ENCODE measurements around the gene LDLRAD4.

The LDLRAD4 gene

GRCh38 chr18:13418013-13418710 is 199.6 kb downstream of the LDLRAD4 start:
- no peaks in the 10 kb centered on the region for H3K9me3 ChIP-seq (ENCODE audit: low read depth, low read length)
- H3K4me3 ChIP-seq: no peak overlapping the region
- no peaks in the 10 kb centered on the region for H3K36me3 ChIP-seq (ENCODE audit: insufficient read depth, low read length)
- no peak overlapping the region for H3K27ac ChIP-seq
- DNase-seq (ENCODE audit: low read depth, low spot score): no peak
- TF ChIP-seq POLR2AphosphoS5 (IDR thresholded peaks at IDR 0.05; ENCODE audit: borderline replicate concordance, low read depth, low read length) (no peak), EZH2 (IDR thresholded peaks at IDR 0.05) (no peak), FOXP2 (optimal IDR thresholded peaks at IDR 0.05; ENCODE audit: control extremely low read depth, extremely low read length, insufficient read depth) (no peak)
- no peak overlapping the region for H3K9ac ChIP-seq (ENCODE audit: insufficient read length)

GRCh38 chr18:13420969-13421686 is 202.6 kb downstream of the LDLRAD4 start:
- TF ChIP-seq POLR2AphosphoS5 (IDR thresholded peaks at IDR 0.05; ENCODE audit: borderline replicate concordance, low read depth, low read length): no peak
- TF ChIP-seq FOXP2 (optimal IDR thresholded peaks at IDR 0.05; ENCODE audit: control extremely low read depth, extremely low read length, insufficient read depth): no peak
- TF ChIP-seq EZH2 (IDR thresholded peaks at IDR 0.05): no peak
- Histone ChIP-seq H3K9me3 (ENCODE audit: low read depth, low read length) (no peaks in the 10 kb centered on the region), H3K4me3 (no peak overlapping the region), H3K36me3 (ENCODE audit: insufficient read depth, low read length) (no peaks in the 10 kb centered on the region), H3K27ac (no peak overlapping the region), H3K9ac (ENCODE audit: insufficient read length) (no peak overlapping the region)
- DNase-seq (ENCODE audit: low read depth, low spot score): no peak

- H3K9me3 ChIP-seq (ENCODE audit: low read depth, low read length): no peaks in the 10 kb centered on the region
- H3K36me3 ChIP-seq (ENCODE audit: insufficient read depth, low read length): no peaks in the 10 kb centered on the region
- TF ChIP-seq EZH2 (IDR thresholded peaks at IDR 0.05) (no peak), POLR2AphosphoS5 (IDR thresholded peaks at IDR 0.05; ENCODE audit: borderline replicate concordance, low read depth, low read length) (no peak), FOXP2 (optimal IDR thresholded peaks at IDR 0.05; ENCODE audit: control extremely low read depth, extremely low read length, insufficient read depth) (no peak)
- DNase-seq (ENCODE audit: low read depth, low spot score): no peak
- H3K9ac ChIP-seq (ENCODE audit: insufficient read length): no peak overlapping the region
- no peak overlapping the region for H3K4me3 ChIP-seq
- H3K27ac ChIP-seq: no peak overlapping the region
Measured at GRCh38 chr18:13422541-13423147, 204.1 kb downstream of the LDLRAD4 start.

DNA sequence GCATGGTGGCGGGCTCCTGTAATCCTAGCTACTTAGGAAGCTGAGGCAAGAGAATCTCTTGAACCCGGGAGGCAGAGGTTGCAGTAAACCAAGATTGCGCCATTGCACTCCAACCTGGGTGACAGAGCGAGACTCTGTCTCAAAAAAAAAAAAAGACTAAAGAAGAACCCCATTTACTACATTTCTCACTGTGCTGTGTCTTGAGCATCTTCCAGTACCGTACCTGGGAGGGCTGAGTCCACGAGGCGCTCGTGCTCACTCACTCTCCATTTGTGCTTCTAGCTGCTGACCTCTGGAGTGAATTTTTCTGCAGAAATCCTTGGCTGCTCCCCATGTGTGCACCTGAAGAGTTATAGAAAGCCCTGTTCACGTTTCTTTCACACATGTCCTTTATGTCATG is 204.8 kb downstream of the LDLRAD4 start:
- H3K4me3 ChIP-seq: no peak overlapping the region
- no peak for TF ChIP-seq POLR2AphosphoS5 (IDR thresholded peaks at IDR 0.05; ENCODE audit: borderline replicate concordance, low read depth, low read length)
- no peak for TF ChIP-seq FOXP2 (optimal IDR thresholded peaks at IDR 0.05; ENCODE audit: control extremely low read depth, extremely low read length, insufficient read depth)
- TF ChIP-seq EZH2 (IDR thresholded peaks at IDR 0.05): no peak

GRCh38 chr18:13424363-13424762 is 205.8 kb downstream of the LDLRAD4 start:
- H3K9me3 ChIP-seq (ENCODE audit: low read depth, low read length): no peaks in the 10 kb centered on the region
- DNase-seq (ENCODE audit: low read depth, low spot score): no peak
- H3K9ac ChIP-seq (ENCODE audit: insufficient read length): no peak overlapping the region
- TF ChIP-seq POLR2AphosphoS5 (IDR thresholded peaks at IDR 0.05; ENCODE audit: borderline replicate concordance, low read depth, low read length) (no peak), FOXP2 (optimal IDR thresholded peaks at IDR 0.05; ENCODE audit: control extremely low read depth, extremely low read length, insufficient read depth) (no peak), EZH2 (IDR thresholded peaks at IDR 0.05) (no peak)
- H3K36me3 ChIP-seq (ENCODE audit: insufficient read depth, low read length): no peaks in the 10 kb centered on the region
- no peak overlapping the region for H3K27ac ChIP-seq
- no peak overlapping the region for H3K4me3 ChIP-seq

More for the DNA sequence above, 204.8 kb downstream of the LDLRAD4 start:
- Histone ChIP-seq H3K36me3 (ENCODE audit: insufficient read depth, low read length) (no peaks in the 10 kb centered on the region), H3K9ac (ENCODE audit: insufficient read length) (no peak overlapping the region), H3K27ac (no peak overlapping the region), H3K9me3 (ENCODE audit: low read depth, low read length) (no peaks in the 10 kb centered on the region)
- DNase-seq (ENCODE audit: low read depth, low spot score): no peak

DNA sequence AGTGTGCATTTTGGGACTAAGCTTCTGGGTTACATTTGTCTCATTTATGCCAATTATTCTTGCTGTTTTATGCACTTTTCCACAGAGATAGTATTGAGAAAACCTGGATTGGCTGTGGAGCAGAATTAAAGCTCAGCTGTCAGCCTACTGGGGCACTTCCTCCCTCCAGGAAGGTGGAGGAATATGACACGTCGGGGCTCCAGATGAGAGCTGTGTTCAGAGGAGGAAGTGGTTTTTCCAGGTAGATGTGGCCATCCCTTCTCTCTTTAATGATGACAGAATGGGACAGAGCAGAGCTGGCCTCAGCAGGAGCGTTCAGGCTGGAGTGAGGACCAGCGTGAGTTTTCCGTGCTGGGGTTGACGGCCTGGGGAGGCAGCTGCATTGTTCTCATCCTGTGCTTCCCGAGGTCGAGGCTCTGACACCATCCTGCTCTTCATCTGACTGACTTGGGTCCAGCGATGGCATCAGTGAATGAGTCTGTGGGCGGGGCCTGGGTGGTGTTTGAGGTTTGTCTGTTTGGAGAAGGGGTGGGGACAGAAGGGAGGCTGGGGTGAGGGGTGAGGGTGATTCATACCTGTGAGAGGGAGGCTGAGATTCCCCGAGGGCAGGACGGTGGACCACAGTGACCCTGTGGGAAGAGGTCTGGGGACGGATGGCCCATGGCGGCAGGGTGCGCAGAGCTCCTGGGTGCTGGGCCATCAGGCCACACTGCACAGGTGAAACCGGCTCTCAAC is 207.0 kb downstream of the LDLRAD4 start:
- H3K4me3 ChIP-seq: no peak overlapping the region
- H3K9me3 ChIP-seq (ENCODE audit: low read depth, low read length): no peaks in the 10 kb centered on the region
- no peak overlapping the region for H3K9ac ChIP-seq (ENCODE audit: insufficient read length)
- TF ChIP-seq EZH2 (IDR thresholded peaks at IDR 0.05): no peak
- no peak for TF ChIP-seq POLR2AphosphoS5 (IDR thresholded peaks at IDR 0.05; ENCODE audit: borderline replicate concordance, low read depth, low read length)
- TF ChIP-seq FOXP2 (optimal IDR thresholded peaks at IDR 0.05; ENCODE audit: control extremely low read depth, extremely low read length, insufficient read depth): no peak
- no peaks in the 10 kb centered on the region for H3K36me3 ChIP-seq (ENCODE audit: insufficient read depth, low read length)
- no peak overlapping the region for H3K27ac ChIP-seq
- no peak for DNase-seq (ENCODE audit: low read depth, low spot score)

- H3K27ac ChIP-seq: no peak overlapping the region
- no peak overlapping the region for H3K4me3 ChIP-seq
- no peak overlapping the region for H3K9ac ChIP-seq (ENCODE audit: insufficient read length)
- TF ChIP-seq POLR2AphosphoS5 (IDR thresholded peaks at IDR 0.05; ENCODE audit: borderline replicate concordance, low read depth, low read length) (no peak), FOXP2 (optimal IDR thresholded peaks at IDR 0.05; ENCODE audit: control extremely low read depth, extremely low read length, insufficient read depth) (no peak), EZH2 (IDR thresholded peaks at IDR 0.05) (no peak)
- no peaks in the 10 kb centered on the region for H3K36me3 ChIP-seq (ENCODE audit: insufficient read depth, low read length)
- DNase-seq (ENCODE audit: low read depth, low spot score): no peak
- no peaks in the 10 kb centered on the region for H3K9me3 ChIP-seq (ENCODE audit: low read depth, low read length)
Measured at GRCh38 chr18:13427354-13427753, 208.8 kb downstream of the LDLRAD4 start.

DNA sequence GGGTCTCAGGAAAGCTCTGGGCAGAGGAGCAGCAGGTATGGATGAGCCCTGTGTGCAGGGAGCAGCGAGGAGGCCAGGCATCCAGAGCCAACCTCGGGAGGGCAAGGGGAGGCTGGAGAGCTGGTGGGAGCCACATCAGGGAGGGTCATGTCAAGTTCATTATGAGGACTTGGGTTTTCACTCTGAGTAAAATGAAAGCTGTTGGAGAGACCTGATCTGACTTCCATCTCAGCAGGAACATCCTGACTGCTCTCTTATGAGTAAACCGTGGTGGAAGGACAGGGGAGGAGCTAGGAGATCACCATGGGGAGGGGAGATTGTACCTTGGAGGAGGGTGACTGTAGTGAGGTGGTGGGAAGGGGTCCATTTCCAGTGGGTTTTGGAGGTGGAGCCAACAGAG is 209.8 kb downstream of the LDLRAD4 start:
- TF ChIP-seq FOXP2 (optimal IDR thresholded peaks at IDR 0.05; ENCODE audit: control extremely low read depth, extremely low read length, insufficient read depth): no peak
- no peak for TF ChIP-seq POLR2AphosphoS5 (IDR thresholded peaks at IDR 0.05; ENCODE audit: borderline replicate concordance, low read depth, low read length)
- no peak for TF ChIP-seq EZH2 (IDR thresholded peaks at IDR 0.05)
- Histone ChIP-seq H3K27ac (no peak overlapping the region), H3K9ac (ENCODE audit: insufficient read length) (no peak overlapping the region), H3K4me3 (no peak overlapping the region), H3K9me3 (ENCODE audit: low read depth, low read length) (no peaks in the 10 kb centered on the region), H3K36me3 (ENCODE audit: insufficient read depth, low read length) (no peaks in the 10 kb centered on the region)
- no peak for DNase-seq (ENCODE audit: low read depth, low spot score)

Measured in SK-N-MC (cell line).